Measurements from ENCODE around the gene PDE4D.

PDE4D gene

DNA sequence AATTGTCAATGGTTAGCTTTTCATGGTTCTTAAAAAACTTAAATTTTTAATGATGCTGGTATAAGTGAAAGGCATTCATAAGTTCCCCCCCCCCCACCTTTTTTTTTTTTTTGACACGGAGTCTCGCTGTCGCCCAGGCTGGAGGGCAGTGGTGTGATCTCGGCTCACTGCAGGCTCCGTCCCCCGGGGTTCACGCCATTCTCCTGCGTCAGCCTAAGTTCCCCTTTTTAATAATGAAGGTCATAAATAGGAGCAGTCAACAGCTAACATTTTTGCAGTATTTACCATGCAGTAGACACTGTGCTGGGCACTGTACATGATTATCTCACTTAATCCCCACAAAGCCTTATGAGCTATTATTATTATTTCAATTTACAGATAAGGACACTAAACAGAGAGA lies 556.3 kb downstream of the PDE4D start:
- Histone ChIP-seq H3K27ac (replicated peaks) (no peak overlapping the region), H3K4me3 (replicated peaks; ENCODE audit: insufficient read depth, low read length) (no peak overlapping the region), H3K27me3 (ENCODE audit: insufficient read depth, poor library complexity, severe bottlenecking) (no peaks in the 10 kb centered on the region)
- TF ChIP-seq, protein P1, sequence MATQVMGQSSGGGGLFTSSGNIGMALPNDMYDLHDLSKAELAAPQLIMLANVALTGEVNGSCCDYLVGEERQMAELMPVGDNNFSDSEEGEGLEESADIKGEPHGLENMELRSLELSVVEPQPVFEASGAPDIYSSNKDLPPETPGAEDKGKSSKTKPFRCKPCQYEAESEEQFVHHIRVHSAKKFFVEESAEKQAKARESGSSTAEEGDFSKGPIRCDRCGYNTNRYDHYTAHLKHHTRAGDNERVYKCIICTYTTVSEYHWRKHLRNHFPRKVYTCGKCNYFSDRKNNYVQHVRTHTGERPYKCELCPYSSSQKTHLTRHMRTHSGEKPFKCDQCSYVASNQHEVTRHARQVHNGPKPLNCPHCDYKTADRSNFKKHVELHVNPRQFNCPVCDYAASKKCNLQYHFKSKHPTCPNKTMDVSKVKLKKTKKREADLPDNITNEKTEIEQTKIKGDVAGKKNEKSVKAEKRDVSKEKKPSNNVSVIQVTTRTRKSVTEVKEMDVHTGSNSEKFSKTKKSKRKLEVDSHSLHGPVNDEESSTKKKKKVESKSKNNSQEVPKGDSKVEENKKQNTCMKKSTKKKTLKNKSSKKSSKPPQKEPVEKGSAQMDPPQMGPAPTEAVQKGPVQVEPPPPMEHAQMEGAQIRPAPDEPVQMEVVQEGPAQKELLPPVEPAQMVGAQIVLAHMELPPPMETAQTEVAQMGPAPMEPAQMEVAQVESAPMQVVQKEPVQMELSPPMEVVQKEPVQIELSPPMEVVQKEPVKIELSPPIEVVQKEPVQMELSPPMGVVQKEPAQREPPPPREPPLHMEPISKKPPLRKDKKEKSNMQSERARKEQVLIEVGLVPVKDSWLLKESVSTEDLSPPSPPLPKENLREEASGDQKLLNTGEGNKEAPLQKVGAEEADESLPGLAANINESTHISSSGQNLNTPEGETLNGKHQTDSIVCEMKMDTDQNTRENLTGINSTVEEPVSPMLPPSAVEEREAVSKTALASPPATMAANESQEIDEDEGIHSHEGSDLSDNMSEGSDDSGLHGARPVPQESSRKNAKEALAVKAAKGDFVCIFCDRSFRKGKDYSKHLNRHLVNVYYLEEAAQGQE (IDR thresholded peaks at IDR 0.05; ENCODE audit: insufficient replicate concordance, low read depth) = no peak
- TF ChIP-seq GABPA (IDR thresholded peaks at IDR 0.05; ENCODE audit: low read depth) (no peak), POLR2AphosphoS5 (IDR thresholded peaks at IDR 0.05; ENCODE audit: low read depth) (no peak), SPI1 (IDR thresholded peaks at IDR 0.05; ENCODE audit: borderline replicate concordance, low read depth) (no peak)
- TF ChIP-seq, protein P2, sequence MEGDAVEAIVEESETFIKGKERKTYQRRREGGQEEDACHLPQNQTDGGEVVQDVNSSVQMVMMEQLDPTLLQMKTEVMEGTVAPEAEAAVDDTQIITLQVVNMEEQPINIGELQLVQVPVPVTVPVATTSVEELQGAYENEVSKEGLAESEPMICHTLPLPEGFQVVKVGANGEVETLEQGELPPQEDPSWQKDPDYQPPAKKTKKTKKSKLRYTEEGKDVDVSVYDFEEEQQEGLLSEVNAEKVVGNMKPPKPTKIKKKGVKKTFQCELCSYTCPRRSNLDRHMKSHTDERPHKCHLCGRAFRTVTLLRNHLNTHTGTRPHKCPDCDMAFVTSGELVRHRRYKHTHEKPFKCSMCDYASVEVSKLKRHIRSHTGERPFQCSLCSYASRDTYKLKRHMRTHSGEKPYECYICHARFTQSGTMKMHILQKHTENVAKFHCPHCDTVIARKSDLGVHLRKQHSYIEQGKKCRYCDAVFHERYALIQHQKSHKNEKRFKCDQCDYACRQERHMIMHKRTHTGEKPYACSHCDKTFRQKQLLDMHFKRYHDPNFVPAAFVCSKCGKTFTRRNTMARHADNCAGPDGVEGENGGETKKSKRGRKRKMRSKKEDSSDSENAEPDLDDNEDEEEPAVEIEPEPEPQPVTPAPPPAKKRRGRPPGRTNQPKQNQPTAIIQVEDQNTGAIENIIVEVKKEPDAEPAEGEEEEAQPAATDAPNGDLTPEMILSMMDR (IDR thresholded peaks at IDR 0.05; ENCODE audit: insufficient read depth, low read length) = no peak
- DNase-seq (ENCODE audit: low read depth in 1 of 2, low spot score in 1 of 2) = peak in 1 of 2 experiments; percentile 20

DNA sequence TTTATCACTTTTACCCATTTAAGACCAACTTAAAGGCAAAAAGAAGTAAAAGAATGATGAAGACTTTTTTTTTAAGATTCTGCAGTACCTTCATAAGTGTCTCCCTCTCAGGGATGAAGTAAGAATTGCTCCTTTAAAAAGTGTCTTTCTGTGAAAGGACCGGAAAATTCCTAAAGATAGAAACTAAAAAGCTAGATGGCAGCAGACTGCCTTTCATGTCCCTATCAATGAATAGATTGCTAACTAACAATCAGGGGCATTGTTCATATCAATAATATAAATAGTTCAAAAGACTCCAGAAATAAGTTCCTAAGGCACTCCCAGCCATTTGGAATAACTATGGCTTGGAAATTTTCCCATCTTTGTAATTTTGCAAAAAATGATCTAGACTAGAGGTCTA lies 558.0 kb downstream of the PDE4D start:
- TF ChIP-seq, protein P1 (IDR thresholded peaks at IDR 0.05; ENCODE audit: insufficient replicate concordance, low read depth) = no peak
- TF ChIP-seq, protein P2 (IDR thresholded peaks at IDR 0.05; ENCODE audit: insufficient read depth, low read length) = no peak
- no peak for TF ChIP-seq POLR2AphosphoS5 (IDR thresholded peaks at IDR 0.05; ENCODE audit: low read depth)
- no peak for TF ChIP-seq SPI1 (IDR thresholded peaks at IDR 0.05; ENCODE audit: borderline replicate concordance, low read depth)
- no peak for TF ChIP-seq GABPA (IDR thresholded peaks at IDR 0.05; ENCODE audit: low read depth)
- Histone ChIP-seq H3K27ac (replicated peaks) (no peak overlapping the region), H3K27me3 (ENCODE audit: insufficient read depth, poor library complexity, severe bottlenecking) (no peaks in the 10 kb centered on the region), H3K4me3 (replicated peaks; ENCODE audit: insufficient read depth, low read length) (no peak overlapping the region)
- no peak for DNase-seq (ENCODE audit: low read depth in 1 of 2, low spot score in 1 of 2)

DNA sequence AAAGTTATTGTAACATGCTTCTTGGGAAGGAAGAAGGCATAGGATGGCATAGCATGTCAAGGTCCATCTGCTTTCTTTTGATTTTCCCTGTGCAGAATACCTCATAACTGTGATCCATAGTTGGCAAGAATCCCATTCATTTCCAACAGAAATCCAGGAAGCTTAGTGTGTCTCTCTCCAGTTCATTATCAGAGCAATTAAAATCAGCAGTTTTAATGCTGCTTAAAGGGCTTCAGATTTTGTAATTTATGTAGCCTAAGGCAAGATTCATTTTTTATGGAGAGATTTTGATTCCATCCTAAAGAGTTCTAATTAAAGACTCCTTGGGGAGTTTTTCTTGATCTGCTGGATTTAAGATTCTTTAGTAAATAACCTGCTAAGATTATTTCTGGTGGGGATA lies 560.1 kb downstream of the PDE4D start:
- Histone ChIP-seq H3K27ac (replicated peaks) (no peak overlapping the region), H3K4me3 (replicated peaks; ENCODE audit: insufficient read depth, low read length) (no peak overlapping the region), H3K27me3 (ENCODE audit: insufficient read depth, poor library complexity, severe bottlenecking) (no peaks in the 10 kb centered on the region)
- no peak for DNase-seq (ENCODE audit: low read depth in 1 of 2, low spot score in 1 of 2)
- TF ChIP-seq, protein P1 (IDR thresholded peaks at IDR 0.05; ENCODE audit: insufficient replicate concordance, low read depth) = no peak
- TF ChIP-seq SPI1 (IDR thresholded peaks at IDR 0.05; ENCODE audit: borderline replicate concordance, low read depth) = no peak
- no peak for TF ChIP-seq POLR2AphosphoS5 (IDR thresholded peaks at IDR 0.05; ENCODE audit: low read depth)
- TF ChIP-seq GABPA (IDR thresholded peaks at IDR 0.05; ENCODE audit: low read depth) = no peak
- TF ChIP-seq, protein P2 (IDR thresholded peaks at IDR 0.05; ENCODE audit: insufficient read depth, low read length) = no peak
